WI38 (cell line): ENCODE data around the gene CC2D2A.

Source experiments
- H3K4me3 ChIP-seq: 2 replicates; pipeline ENCODE4 v1.5.1; 2011; ENCODE audit warnings: low read depth, mild to moderate bottlenecking, control low read depth, low read length
- CTCF ChIP-seq: IDR thresholded peaks from 2 replicates; pipeline ENCODE4 v1.5.1; 2012; ENCODE audit warnings: low read depth, mild to moderate bottlenecking, control low read depth, low read length

CC2D2A gene

GRCh38 chr4:15557786-15558550 is 88.3 kb downstream of the CC2D2A start:
- no peak overlapping the region for H3K4me3 ChIP-seq
- no peak for TF ChIP-seq CTCF

- H3K4me3 ChIP-seq = no peak overlapping the region
- TF ChIP-seq CTCF = no peak
Measured at GRCh38 chr4:15558561-15558960, 88.9 kb downstream of the CC2D2A start.

- no peak for TF ChIP-seq CTCF
Measured at GRCh38 chr4:15562114-15562513, 92.4 kb downstream of the CC2D2A start.

GRCh38 chr4:15562623-15563022 is 92.9 kb downstream of the CC2D2A start:
- no peak overlapping the region for H3K4me3 ChIP-seq
- TF ChIP-seq CTCF = no peak

More at GRCh38 chr4:15562114-15562513, 92.4 kb downstream of the CC2D2A start:
- no peak overlapping the region for H3K4me3 ChIP-seq

GRCh38 chr4:15563871-15564270 is 94.2 kb downstream of the CC2D2A start:
- H3K4me3 ChIP-seq = no peak overlapping the region
- TF ChIP-seq CTCF = no peak

GRCh38 chr4:15568821-15569220 is 99.1 kb downstream of the CC2D2A start:
- H3K4me3 ChIP-seq = no peak overlapping the region
- TF ChIP-seq CTCF = no peak

- TF ChIP-seq CTCF = no peak
Measured at GRCh38 chr4:15569746-15570145, 100.1 kb downstream of the CC2D2A start.

More at GRCh38 chr4:15569746-15570145, 100.1 kb downstream of the CC2D2A start:
- no peak overlapping the region for H3K4me3 ChIP-seq
